Motor neuron (in vitro differentiated cells): ENCODE measurements around the gene BAMBI. TPM values are rescaled to one million over a fixed set of nuclear protein-coding genes. Genes with fewer than 3 reads are reported as not detected.

Source experiments
- ATAC-seq, 8 experiments: fragments of 200-7000 bp; cut with Tn5 transposase; replicated peaks in 6 of 8; 2 replicates each; pipeline ENCODE4 v1.8.0; 2021; ENCODE audit warnings: mild to moderate bottlenecking in 8 of 8, moderate library complexity in 8 of 8
- H3K27ac ChIP-seq, 2 donors: fragments of 250-450 bp; sonication (Bioruptor Pico); 2 replicates each; pipeline ENCODE4 v1.9.0; 2021; ENCODE audit warnings: antibody characterized with exemption in 2 of 2, mild to moderate bottlenecking in 2 of 2, moderate library complexity in 1 of 2
- H3K4me1 ChIP-seq, 2 donors: fragments of 250-450 bp; sonication (Bioruptor Pico); replicated peaks in 1 of 2; 2 replicates each; pipeline ENCODE4 v1.6.1; 2021; ENCODE audit warnings: antibody characterized with exemption in 2 of 2, mild to moderate bottlenecking in 2 of 2, moderate library complexity in 1 of 2
- H3K4me3 ChIP-seq, 5 donors: fragments of 250-450 bp; sonication (Bioruptor Pico); 2 replicates each; pipeline ENCODE4 v1.9.0; 2021; ENCODE audit warnings: antibody characterized with exemption in 5 of 5, mild to moderate bottlenecking in 5 of 5, moderate library complexity in 4 of 5
- WGBS, 10 experiments: fragments of 450-650 bp; shearing (Covaris generic); methylation state at CpG; one replicate each; pipeline ENCODE4 v1.0.0; 2022; 5-methylcytosine and 5-hydroxymethylcytosine counted together
- in situ Hi-C, 9 experiments: fragments of 400-800 bp; cut with MboI; loops; one replicate each; pipeline ENCODE4 v1.15.0; 2021; ENCODE audit warnings: low sequenced_read_pairs in 9 of 9, low pct_unique_long_range_greater_than_20kb in 2 of 9; ENCODE audit not compliant: unreplicated experiment in 9 of 9
- total RNA-seq, 8 experiments: library from RNA; unstranded; fragments of 300-600 nt; gene quantifications; 2 replicates each; pipeline versions ENCODE4 v1.2.3 to v1.2.4, GENCODE V29; 2022

Gene BAMBI
- total RNA-seq, 8 experiments from 2014 or later, result 0.97 to 47.8 (median 8.1) TPM

DNA sequence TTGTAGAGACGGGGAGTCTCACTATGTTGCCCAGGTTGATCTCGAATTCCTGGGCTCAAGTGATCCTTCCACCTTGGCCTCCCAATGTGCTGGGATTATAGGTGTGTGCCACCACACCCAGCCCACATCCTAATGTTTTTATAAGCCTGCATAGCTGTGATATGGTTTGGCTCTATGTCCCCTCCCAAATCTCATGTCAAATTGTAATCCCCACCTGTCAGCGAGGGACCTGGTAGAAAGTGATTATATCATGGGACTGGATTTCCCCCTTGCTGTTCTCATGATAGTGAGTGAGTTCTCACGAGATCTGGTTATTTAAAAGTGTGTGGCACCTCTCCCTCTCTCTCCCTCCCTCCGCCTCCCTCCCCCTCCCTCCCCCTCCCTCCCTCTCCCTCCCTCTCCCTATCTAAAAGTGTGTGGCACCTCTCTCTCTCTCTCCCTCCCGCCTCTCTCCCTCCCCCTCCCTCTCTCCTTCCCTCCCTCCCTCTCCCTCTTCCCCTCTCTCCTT, 13.9 kb downstream of the BAMBI start:
- H3K4me3 ChIP-seq, result no peak overlapping the region
- 50 to 100% (median 94%) methylated on average over 1 to 2 of the region's 6 CpGs; no CpG with 5 or more reads in 6 of the 10 experiments for WGBS, 10 experiments
- H3K4me1 ChIP-seq, result peaks cover 10 to 12% of the 10 kb centered on the region in 2 donors
- ATAC-seq, result no peak
- in situ Hi-C loops, result loop anchor here in 2 of 9 experiments (25.0 kb wide), 2 partner anchors 296 to 421 kb away; no protein-coding TSS in a partner anchor
- no peak overlapping the region for H3K27ac ChIP-seq

DNA sequence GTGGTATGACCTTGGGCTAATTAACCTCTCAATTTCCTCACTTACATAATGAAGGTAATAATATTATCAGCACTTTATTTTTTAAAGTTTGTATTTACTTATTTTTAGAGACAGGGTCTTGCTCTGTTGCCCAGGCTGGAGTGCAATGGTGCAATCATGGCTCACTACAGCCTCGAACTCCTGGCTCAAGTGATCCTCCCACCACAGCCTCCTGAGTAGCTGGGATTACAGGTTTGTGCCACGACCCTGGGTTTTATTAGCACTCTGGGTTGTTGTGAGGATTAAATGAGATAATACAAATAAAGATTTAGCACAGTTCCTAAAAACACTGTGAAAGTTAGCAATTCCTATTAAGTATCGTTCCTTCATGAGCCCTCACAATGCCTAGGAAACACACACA, 14.7 kb downstream of the BAMBI start:
- H3K4me3 ChIP-seq, result no peak overlapping the region
- in situ Hi-C loops, result loop anchor here in 2 of 9 experiments (25.0 kb wide), 2 partner anchors 295 to 420 kb away; no protein-coding TSS in a partner anchor
- WGBS, 10 experiments, result 60 to 100% (median 80%) methylated on average over 1 to 3 of the region's 3 CpGs; no CpG with 5 or more reads in 5 of the 10 experiments
- no peak overlapping the region for H3K27ac ChIP-seq
- no peak for ATAC-seq
- peaks cover 10 to 11% of the 10 kb centered on the region in 2 donors for H3K4me1 ChIP-seq

DNA sequence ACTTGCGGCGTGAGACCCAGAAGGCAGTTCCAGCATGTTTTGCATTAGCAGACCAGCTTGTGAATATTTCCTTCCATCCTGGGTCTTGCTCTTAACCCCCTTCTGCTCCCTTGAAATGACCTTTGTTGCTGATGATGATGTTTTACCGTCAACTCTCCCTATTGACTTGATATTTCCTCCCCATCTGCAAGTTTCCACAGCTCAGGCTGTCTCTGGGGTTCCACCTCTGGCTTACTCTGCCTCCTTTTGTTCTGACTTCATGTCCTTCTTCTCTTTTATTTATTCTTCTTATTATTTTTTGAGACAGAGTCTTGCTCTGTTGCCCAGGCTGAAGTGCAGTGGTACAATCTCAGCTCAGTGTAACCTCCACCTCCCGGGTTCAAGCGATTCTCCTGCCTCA, 17.2 kb downstream of the BAMBI start:
- WGBS, 10 experiments, result 51 to 100% (median 75%) methylated on average over 1 to 4 of the region's 5 CpGs; no CpG with 5 or more reads in 1 of the 10 experiments
- Histone ChIP-seq H3K4me3 (no peak overlapping the region), H3K4me1 (peaks cover 3 to 6% of the 10 kb centered on the region in 2 donors), H3K27ac (no peak overlapping the region)
- in situ Hi-C loops, result loop anchor here in 2 of 9 experiments (25.0 kb wide), 2 partner anchors 293 to 418 kb away; no protein-coding TSS in a partner anchor
- no peak for ATAC-seq

DNA sequence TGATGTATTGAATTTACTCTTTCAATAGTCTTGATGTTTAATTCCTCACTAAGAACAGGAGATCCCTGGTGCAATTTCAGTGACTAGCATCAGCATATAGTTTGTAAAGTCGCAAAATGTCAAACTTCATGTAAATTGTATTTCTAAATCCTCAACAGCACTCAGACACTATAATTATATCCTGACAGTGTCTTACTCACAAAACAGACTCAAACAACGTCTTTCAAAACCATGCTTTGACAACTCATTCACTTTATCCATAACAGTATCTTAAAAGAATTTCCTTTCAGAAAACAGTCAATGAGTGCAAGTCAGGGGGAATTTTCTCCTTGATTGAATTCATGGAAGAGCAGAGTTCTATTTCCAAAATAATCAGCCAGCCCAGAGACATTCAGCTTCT, 20.8 kb downstream of the BAMBI start:
- in situ Hi-C loops, result loop anchor here in 2 of 9 experiments (25.0 kb wide), 2 partner anchors 289 to 414 kb away; no protein-coding TSS in a partner anchor
- 25 to 100% (median 55%) methylated on average over 1 to 2 of the region's 2 CpGs for WGBS, 10 experiments
- ATAC-seq, result no peak
- Histone ChIP-seq H3K4me3 (no peak overlapping the region), H3K4me1 (no peaks in the 10 kb centered on the region), H3K27ac (no peak overlapping the region)

DNA sequence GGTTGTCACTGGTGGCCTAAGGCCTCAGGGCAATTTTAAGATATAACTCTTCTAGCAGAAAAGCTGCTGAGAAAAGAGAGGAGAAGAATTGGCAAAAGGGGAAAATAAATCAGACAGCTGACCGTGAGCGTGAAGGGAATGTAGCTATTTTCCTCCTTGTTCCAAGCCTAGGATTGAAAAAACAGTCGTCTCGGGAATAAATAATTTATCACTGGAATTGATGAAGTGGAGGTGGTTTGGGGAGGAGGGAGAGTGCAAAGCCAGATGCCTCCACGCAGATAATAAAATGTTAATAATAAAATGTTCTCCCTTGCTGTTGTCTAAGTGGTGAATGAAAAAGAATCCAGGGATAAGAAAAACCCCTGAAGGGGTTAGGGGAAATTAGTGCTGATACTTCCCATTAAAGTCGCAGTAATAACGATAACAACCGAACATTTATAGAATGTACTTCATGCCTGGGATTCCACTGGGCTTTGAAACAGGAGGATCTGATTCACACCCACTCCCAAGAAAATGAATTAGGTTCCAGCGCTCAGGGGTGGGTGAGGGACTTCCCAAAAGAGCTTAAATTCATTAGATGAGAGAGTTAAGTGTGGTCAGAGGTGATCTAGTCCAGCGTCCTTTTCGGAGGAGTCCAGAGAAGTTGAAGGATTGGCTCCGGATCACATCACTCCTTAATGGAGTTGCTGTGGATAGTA, 27.3 kb downstream of the BAMBI start:
- no peak overlapping the region for H3K4me3 ChIP-seq
- ATAC-seq, result peak in 6 of 8 experiments; percentile 15 to 71 (median 58)
- H3K27ac ChIP-seq, result no peak overlapping the region
- H3K4me1 ChIP-seq, result peaks cover 14 to 23% of the 10 kb centered on the region in 2 donors
- WGBS, 10 experiments, result 0 to 52% (median 40%) methylated on average over 2 to 11 of the region's 12 CpGs
- in situ Hi-C loops, result no loop called here

DNA sequence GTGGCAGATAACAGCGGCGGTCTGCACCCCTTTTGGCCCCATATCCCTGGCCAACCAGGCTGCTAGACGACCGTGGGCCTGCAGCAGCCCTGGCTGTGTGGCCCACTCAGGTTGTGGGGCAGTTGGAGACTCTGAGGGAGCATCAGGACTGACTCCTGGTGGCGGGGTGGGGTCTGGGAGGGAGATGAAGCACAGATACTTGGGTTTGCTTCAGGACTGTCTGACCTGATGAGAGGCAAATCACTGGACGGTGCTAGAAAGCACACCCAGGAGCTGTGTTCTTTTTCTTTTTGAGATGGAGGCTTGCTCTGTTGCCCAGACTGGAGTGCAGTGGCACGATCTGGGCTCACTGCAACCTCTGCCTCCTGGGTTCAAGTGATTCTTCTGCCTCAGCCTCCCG, 28.2 kb downstream of the BAMBI start:
- Histone ChIP-seq H3K4me3 (no peak overlapping the region), H3K27ac (no peak overlapping the region), H3K4me1 (peaks cover 17 to 23% of the 10 kb centered on the region in 2 donors)
- in situ Hi-C loops, result no loop called here
- WGBS, 10 experiments, result 0 to 94% (median 49%) methylated on average over 1 to 5 of the region's 8 CpGs; no CpG with 5 or more reads in 6 of the 10 experiments
- ATAC-seq, result no peak

DNA sequence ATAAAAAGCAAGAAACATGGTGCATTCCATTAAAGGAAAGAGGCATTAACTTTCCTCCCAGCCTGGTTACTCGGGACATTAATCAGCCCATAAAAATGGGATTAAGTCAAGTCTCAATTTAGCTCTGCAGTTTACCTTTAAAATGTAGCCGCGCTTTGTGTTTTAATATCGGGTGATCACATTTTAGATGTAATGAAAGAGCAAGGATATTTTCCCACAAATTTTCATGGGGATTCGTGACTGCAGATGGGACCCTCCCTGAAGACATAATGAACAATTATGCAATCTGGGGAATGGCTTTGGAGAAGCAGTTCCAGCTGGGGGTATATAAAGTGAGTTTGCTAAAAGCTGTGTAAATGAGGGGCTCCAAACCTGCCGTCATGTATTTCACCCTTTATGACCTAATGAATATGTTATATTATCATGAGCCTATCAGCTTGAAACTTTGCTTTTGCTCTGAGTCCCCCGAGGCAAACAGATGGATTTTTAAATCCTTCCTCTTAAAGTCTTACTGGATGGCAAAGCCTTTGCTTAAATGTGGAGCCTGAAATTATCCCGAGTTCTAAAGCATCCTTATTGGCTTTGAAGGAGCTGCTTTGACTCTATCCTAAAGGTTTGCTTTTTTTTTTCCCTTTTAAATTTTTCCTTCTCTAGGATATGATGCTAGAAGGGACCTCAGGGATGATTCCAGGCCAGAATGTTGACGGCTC, 31.8 kb downstream of the BAMBI start:
- 8 to 100% (median 73%) methylated on average over 2 to 9 of the region's 9 CpGs for WGBS, 10 experiments
- peaks cover 13 to 16% of the 10 kb centered on the region in 2 donors for H3K4me1 ChIP-seq
- in situ Hi-C loops, result no loop called here
- H3K4me3 ChIP-seq, result no peak overlapping the region
- H3K27ac ChIP-seq, result no peak overlapping the region
- peak in 1 of 8 experiments; percentile 66 for ATAC-seq

DNA sequence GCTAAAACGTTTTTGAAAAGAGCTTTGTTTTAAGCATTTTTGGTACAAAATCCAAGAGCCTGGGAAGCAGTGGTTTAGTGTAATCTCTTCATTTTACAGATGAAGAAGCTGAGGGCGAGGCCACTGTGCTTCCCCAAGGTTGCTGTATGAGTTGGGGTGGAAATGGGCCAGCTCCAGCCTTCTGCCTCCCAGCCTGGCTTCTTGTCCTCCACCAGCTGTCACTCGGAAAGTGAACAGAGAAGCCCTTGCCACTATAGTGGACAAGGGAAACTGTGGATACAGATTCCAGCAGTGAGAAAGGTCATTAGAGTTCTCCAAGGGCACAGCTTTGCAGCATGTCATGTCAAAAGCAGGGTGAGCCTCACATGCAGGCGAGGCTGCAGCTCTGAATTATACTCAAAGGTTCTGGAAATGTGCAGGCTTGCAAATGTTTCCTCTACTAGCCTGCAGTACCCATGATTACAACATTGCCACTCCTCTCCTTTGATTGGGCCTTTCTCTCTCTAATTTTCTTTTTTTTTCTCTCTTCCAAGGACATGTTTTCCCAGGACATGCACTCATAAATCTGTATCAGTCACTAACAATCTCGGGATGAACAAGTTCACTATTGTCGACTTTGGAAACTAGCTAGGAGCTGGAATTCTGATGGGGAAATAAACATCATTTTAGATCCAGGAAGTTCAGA, 33.0 kb downstream of the BAMBI start:
- Histone ChIP-seq H3K4me3 (no peak overlapping the region), H3K4me1 (peaks cover 5 to 7% of the 10 kb centered on the region in 2 donors), H3K27ac (no peak overlapping the region)
- in situ Hi-C loops, result no loop called here
- WGBS, 10 experiments, result 0 to 91% (median 58%) methylated on average over 1 to 5 of the region's 6 CpGs; no CpG with 5 or more reads in 1 of the 10 experiments
- peak in 1 of 8 experiments; percentile 55 for ATAC-seq

DNA sequence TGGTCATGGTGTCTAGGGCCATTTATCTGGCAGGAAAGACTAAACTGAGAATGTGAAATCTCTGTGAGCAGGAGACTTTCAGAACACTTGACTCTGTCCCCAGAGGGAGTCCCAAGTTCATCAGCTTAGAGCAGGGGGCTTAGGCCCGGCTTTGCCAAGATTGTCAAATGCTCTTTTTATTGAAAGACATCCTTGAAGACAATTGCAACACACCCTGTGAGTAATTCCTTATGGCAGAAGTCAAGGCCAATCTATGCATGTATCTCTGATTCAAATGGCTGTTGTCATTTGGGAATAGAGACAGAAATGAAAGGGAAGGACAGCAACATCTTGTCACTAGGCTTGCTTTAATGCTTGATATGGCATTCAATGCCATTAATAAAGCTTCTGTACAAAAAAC, 33.7 kb downstream of the BAMBI start:
- Histone ChIP-seq H3K4me3 (no peak overlapping the region), H3K4me1 (peaks cover 5 to 7% of the 10 kb centered on the region in 2 donors), H3K27ac (no peak overlapping the region)
- ATAC-seq, result peak in 1 of 8 experiments; percentile 44
- WGBS, 10 experiments, result 60 to 100% (median 100%) methylated on average over 1 of the region's 1 CpG; no CpG with 5 or more reads in 6 of the 10 experiments
- in situ Hi-C loops, result no loop called here

DNA sequence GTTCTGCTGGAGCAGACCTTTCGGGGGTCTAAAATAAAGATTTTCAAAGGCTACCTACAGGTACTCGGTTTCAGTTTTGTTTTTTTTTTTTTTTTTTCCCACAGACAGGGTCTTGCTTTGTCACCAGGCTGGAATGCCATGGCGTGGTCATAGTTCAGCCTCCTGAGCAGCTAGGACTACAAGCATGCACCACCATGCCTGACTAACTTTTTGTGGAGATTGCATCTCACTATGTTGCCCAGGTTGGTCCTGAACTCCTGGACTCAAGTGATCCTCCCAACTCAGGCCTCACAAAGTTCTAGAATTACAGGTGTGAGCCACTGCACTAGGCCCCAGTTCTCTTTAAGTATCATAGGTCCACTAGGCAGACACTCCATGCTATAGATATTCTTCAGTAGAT, 34.5 kb downstream of the BAMBI start:
- Histone ChIP-seq H3K4me3 (no peak overlapping the region), H3K4me1 (peaks cover 5 to 7% of the 10 kb centered on the region in 2 donors), H3K27ac (no peak overlapping the region)
- ATAC-seq, result no peak
- in situ Hi-C loops, result no loop called here
- WGBS, 10 experiments, result 36 to 100% (median 93%) methylated on average over 1 to 3 of the region's 3 CpGs; no CpG with 5 or more reads in 3 of the 10 experiments

DNA sequence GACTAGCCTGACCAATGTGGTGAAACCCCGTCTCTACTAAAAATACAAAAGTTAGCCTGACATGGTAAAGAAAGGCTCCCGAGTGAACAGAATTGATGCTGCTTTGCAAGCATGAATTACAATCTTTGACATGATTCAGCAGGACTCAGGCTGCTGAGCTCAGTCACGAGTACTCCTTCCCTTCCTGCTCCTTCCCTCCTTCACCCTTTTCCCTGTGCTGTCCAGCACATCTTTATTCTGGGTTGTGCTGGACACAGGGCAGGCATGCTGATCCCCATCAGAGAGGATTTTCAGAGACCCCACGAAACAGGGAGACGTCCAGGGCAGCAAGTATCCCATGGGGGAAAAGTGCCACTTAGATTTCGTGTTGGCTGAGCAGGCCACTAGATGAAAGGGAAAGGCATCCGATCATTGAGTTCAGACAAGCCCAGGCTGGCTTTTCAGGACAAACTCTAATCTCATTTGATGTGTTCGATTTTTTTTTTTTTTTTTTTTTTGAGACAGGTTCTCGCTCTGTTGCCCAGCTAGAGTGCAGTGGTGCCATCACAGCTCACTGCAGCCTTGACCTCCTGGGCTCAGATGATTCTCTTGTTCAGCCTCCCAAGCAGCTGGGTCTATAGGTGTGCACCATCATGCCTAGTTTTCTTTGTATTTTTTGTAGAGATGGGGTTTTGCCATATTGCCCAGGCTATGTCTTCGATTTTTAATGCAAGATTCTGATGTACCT, 36.5 kb downstream of the BAMBI start:
- H3K4me1 ChIP-seq, result peaks cover 5 to 6% of the 10 kb centered on the region in 2 donors
- in situ Hi-C loops, result no loop called here
- H3K27ac ChIP-seq, result no peak overlapping the region
- ATAC-seq, result no peak
- WGBS, 10 experiments, result 17 to 96% (median 80%) methylated on average over 1 to 9 of the region's 10 CpGs; no CpG with 5 or more reads in 3 of the 10 experiments
- H3K4me3 ChIP-seq, result no peak overlapping the region

DNA sequence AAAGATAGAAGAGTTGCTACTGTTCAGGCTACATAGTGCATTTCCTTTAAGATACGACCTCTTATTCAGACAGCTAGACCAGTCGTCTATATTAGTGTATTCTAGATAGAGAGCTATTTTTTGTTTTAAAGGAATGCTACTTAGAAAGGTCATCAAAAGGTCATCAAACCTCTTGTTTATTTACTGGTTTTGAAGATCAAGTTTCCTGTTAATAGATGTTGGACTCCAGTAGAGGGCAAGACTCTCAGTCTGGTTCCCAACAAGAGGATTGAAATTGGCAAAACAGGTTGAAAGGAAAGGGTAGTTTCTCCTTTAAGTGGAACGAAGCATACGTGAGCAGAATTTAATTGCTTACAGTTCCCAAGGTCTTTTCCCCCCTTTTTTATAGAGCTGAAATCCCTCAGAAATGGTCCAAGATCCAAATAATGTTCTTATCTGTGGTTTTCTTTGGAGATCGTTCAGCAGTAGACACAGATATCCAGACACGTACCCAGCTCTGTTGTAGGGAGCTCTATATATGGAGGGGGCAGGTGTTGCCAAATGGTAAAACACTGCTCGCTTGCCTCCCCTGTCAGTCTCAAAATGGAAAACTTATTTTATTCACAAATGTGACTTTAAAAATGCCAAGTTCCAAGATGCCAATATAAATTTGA, 37.2 kb downstream of the BAMBI start:
- ATAC-seq, result no peak
- Histone ChIP-seq H3K27ac (no peak overlapping the region), H3K4me3 (no peak overlapping the region), H3K4me1 (peaks cover 0 to 5% of the 10 kb centered on the region in 2 donors)
- WGBS, 10 experiments, result 5 to 100% (median 89%) methylated on average over 2 to 7 of the region's 7 CpGs; no CpG with 5 or more reads in 1 of the 10 experiments
- in situ Hi-C loops, result no loop called here
